Astrocyte of the cerebellum (primary cell): ENCODE measurements around the gene METTL14.

Experiments used
- DNase-seq: peaks from one replicate; pipeline ENCODE4 v3.0.0-alpha.2; 2011; ENCODE audit warnings: low read depth
- H3K4me3 ChIP-seq: 2 replicates; pipeline ENCODE4 v1.5.1; 2011; ENCODE audit warnings: mild to moderate bottlenecking, low read depth, low read length, moderate library complexity
- in situ Hi-C: cut with HindIII; loops from 2 replicates; pipeline ENCODE4 v1.10.0; 2017; ENCODE audit warnings: low sequenced_read_pairs
- TF ChIP-seq, protein P1 (sequence below): IDR thresholded peaks from 2 replicates; pipeline ENCODE4 v1.5.1; 2012; ENCODE audit warnings: low read length, low read depth, moderate library complexity, mild to moderate bottlenecking; ENCODE audit errors: missing control alignments

Gene METTL14

DNA sequence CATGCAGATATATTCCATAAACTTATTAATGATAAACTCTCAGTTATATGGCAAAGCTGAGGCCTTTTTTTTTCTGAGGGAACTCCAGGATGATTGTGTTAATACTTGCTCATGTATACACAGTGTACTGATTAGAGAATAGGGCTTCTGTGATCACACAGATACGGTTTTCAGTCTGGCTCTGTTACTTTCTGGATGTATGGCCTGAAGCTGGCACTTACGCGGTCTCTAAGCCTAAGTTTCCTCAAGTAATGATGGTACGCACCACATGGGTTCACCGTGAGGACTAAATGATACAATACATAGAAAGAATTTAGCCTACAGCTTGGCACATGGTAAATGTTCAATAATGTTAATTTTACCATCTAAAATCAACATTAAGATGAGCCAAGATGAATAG, 77.0 kb downstream of the METTL14 start:
- in situ Hi-C loops = no loop called here
- DNase-seq = no peak
- H3K4me3 ChIP-seq = no peak overlapping the region
- TF ChIP-seq, protein P1, sequence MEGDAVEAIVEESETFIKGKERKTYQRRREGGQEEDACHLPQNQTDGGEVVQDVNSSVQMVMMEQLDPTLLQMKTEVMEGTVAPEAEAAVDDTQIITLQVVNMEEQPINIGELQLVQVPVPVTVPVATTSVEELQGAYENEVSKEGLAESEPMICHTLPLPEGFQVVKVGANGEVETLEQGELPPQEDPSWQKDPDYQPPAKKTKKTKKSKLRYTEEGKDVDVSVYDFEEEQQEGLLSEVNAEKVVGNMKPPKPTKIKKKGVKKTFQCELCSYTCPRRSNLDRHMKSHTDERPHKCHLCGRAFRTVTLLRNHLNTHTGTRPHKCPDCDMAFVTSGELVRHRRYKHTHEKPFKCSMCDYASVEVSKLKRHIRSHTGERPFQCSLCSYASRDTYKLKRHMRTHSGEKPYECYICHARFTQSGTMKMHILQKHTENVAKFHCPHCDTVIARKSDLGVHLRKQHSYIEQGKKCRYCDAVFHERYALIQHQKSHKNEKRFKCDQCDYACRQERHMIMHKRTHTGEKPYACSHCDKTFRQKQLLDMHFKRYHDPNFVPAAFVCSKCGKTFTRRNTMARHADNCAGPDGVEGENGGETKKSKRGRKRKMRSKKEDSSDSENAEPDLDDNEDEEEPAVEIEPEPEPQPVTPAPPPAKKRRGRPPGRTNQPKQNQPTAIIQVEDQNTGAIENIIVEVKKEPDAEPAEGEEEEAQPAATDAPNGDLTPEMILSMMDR = no peak

DNA sequence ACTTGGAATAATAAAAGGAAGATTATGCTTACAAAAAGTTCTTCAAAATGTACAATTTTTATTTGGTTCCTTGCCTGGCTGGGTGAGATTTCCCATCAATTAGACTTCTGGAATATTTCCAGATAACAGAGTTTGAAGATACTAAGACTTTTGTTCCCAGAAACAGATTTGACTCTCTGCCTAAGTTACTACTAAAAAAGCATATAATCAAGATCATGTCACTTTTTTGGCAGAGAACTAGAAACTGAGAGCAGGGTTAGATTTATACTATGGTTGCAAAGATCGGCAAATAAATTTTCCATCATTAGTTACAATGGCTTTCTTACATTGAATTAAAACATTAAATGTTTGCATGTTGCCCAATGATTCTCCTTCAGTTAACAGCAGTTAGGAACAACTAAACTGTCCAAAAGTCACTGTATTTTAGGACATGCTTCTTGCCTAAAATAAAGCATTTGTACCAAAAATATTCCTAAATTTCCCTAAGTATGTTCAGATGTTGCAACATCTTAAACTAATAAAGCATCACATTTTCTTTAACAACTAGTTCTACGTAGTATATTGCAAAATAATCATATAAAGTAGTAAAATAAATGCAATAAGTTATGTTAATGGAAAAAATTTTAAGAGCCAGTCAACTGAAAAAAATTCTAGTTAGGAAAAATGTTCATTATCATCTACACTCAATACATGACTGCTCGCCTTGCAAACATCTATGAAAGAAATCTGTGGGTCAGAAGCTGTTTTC, 77.7 kb downstream of the METTL14 start:
- in situ Hi-C loops = no loop called here
- H3K4me3 ChIP-seq = no peak overlapping the region
- TF ChIP-seq, protein P1 = no peak
- DNase-seq = no peak
